ENCODE results near the gene SLC35A3.
A peak's percentile ranks its signal among the peaks of the same experiment; 100 is the strongest.
"Not testable (repeated sequence)": the region's sequence is repeated elsewhere in the genome, so short reads cannot be mapped to it uniquely, and the experiment has no call there.

The SLC35A3 gene

DNA sequence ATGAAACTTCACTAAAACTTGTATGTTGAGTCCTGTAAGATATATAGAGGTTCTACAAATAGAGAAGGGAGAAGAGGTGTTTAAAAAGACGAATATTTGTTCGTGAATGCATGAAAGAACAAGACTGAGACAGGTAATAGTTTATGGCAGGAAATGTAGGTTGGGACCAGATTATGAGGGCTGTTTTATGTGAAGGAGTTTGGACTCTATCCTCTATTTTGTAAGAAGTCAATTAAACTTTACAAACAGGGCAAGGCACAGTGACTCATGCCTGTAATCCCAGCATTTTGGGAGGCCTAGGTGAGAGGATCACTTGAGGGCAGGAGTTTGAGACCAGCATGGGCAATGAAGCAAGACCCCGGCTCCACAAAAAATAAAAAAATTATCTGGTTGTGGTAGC, 5.7 kb downstream of the SLC35A3 start:
- TF ChIP-seq ZFX (IDR thresholded peaks at IDR 0.05; ENCODE audit: borderline replicate concordance) (no peak), CTCF (IDR thresholded peaks at IDR 0.05) (no peak)
- no peak overlapping the region for H3K27ac ChIP-seq

GRCh38 chr1:99977326-99977725, 7.5 kb downstream of the SLC35A3 start:
- not testable (repeated sequence) for H3K27ac ChIP-seq

- TF ChIP-seq ZFX (IDR thresholded peaks at IDR 0.05; ENCODE audit: borderline replicate concordance) (no peak), CTCF (IDR thresholded peaks at IDR 0.05) (no peak)
- no peak overlapping the region for H3K27ac ChIP-seq
Observed at GRCh38 chr1:99978218-99978617, 8.4 kb downstream of the SLC35A3 start.

- TF ChIP-seq CTCF (IDR thresholded peaks at IDR 0.05) (no peak), ZFX (IDR thresholded peaks at IDR 0.05; ENCODE audit: borderline replicate concordance) (no peak)
- H3K27ac ChIP-seq, result no peak overlapping the region
Observed at GRCh38 chr1:99979091-99979490, 9.3 kb downstream of the SLC35A3 start.

- no peak overlapping the region for H3K27ac ChIP-seq
- TF ChIP-seq ZFX (IDR thresholded peaks at IDR 0.05; ENCODE audit: borderline replicate concordance) (no peak), CTCF (IDR thresholded peaks at IDR 0.05) (no peak)
Observed at GRCh38 chr1:99980928-99981327, 11.1 kb downstream of the SLC35A3 start.

DNA sequence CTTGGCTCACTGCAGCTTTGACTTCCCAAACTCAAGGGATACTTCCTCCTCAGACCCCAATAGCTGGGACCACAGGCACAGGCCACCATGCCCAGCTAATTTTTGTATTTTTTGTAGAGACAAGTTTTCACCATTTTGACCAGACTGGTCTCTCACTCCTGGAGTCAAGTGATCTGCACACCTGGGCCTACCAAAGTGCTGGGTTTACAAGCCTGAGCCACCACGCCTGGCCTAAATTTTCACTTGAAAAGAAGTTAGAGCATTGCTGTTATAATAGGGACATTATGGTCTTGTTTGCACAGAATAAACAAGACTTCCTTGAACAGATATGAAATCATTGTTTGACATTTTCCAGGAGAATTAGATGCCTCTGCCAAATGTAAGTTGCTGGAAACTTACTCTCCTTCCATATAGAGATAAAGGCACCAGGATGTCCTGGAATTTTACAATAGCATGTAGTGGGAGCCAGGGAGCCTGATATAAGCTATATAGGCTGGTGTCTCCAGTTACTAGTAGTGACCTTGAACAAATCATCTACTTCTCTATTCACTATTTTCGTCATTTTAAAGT, 16.9 kb downstream of the SLC35A3 start:
- TF ChIP-seq ZFX (IDR thresholded peaks at IDR 0.05; ENCODE audit: borderline replicate concordance) (no peak), CTCF (IDR thresholded peaks at IDR 0.05) (no peak)
- H3K27ac ChIP-seq, result peak overlapping the region; percentile 70

- TF ChIP-seq ZFX (IDR thresholded peaks at IDR 0.05; ENCODE audit: borderline replicate concordance), result no peak
- no peak overlapping the region for H3K27ac ChIP-seq
Observed at GRCh38 chr1:99988210-99988765, 18.5 kb downstream of the SLC35A3 start.

- H3K27ac ChIP-seq, result no peak overlapping the region
- TF ChIP-seq ZFX (IDR thresholded peaks at IDR 0.05; ENCODE audit: borderline replicate concordance) (no peak), CTCF (IDR thresholded peaks at IDR 0.05) (no peak)
Observed at GRCh38 chr1:99992044-99992722, 22.4 kb downstream of the SLC35A3 start.
